Activated CD4-positive, alpha-beta T cell treated with anti-CD3 and anti-CD28 coated beads, Interleukin-2, Interleukin-6, amounts not matched to agents 100 ng/mL and 50 ng/mL, durations not matched to agents 16 hours and 8 hours (primary cell): ENCODE data around the gene RAD18.

Experiments
- DNase-seq: peaks from one replicate; pipeline ENCODE4 v3.0.0-alpha.2; 2020

RAD18 gene

GRCh38 chr3:8963137-8963853 is at the start of gene RAD18:
Gene RAD18 (minus strand): TSS chr3:8963472. CDS start chr3:8963385, 87 bp downstream.
- peak; percentile 95 for DNase-seq

DNA sequence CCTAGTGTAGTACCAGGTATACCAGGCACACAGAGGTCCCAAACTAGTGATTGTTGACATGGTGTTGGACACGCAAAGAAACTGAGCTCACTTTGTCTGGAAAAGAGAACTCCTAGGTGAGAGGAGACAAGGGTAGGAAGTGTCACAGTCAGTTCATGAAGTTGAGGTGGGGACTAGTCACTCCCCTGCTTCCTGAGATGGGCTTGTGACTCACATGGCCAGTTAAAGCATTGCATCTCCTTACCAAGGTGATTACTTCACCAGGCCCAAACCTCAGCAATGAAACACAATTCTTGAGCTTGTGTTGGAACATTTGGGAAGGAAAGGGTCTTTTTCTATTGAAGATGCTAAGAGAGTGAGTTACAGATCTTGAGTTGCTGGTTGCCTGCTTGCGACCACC is 49.2 kb upstream of the RAD18 start:
- peak; percentile 18 for DNase-seq

GRCh38 chr3:9009976-9010545 is 46.8 kb upstream of the RAD18 start:
- DNase-seq = no peak

- no peak for DNase-seq
Observed at GRCh38 chr3:9008550-9009255, 45.4 kb upstream of the RAD18 start.

- no peak for DNase-seq
Observed at GRCh38 chr3:9007928-9008327, 44.7 kb upstream of the RAD18 start.

GRCh38 chr3:9007213-9007612 is 43.9 kb upstream of the RAD18 start:
- no peak for DNase-seq

GRCh38 chr3:9000041-9000440 is 36.8 kb upstream of the RAD18 start:
- DNase-seq = no peak

GRCh38 chr3:8997151-8997550 is 33.9 kb upstream of the RAD18 start:
- no peak for DNase-seq

DNA sequence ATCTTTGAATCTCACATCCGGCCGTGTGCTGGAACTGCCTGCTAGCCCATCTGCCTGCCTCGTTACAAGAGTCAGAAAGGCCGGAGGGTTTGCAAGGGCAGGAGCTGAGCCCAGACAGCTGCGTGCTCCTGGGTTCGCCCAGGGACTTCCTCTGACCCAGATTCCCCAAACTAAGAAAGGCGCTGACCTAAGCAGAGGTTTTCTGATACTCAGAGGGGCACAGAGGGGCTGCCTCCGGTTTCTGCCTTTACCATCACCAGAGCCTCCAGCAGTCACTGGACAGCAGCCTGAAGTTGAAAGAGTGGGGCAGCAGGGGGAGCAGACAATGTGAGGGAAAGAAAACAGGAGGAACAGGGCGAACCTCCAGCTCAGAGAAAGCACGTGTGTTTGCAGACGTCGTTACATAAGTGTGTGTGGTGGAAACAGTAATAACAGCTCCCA is 33.4 kb upstream of the RAD18 start:
- no peak for DNase-seq

DNA sequence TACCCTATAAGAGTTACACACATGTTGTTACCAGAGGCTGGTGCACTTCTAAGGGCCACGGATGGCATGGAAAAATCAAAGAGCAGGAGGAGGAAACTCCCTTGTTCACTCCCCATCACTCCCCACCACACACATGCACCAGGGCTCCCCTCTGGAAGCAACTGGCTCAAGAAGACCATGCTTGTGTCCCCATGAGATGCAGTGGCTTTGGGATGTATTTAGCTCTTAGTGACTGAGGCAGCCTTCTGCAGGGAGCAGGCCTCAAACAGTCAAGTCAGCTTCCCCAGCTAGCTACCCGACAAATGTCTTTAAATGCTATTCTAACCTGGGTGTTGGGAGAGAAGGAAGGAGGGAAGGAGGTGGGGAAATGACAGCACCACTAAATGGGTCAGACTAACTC is 32.9 kb upstream of the RAD18 start:
- no peak for DNase-seq

- DNase-seq = no peak
Observed at GRCh38 chr3:8994226-8994625, 31.0 kb upstream of the RAD18 start.

- no peak for DNase-seq
Observed at GRCh38 chr3:8993331-8993730, 30.1 kb upstream of the RAD18 start.

DNA sequence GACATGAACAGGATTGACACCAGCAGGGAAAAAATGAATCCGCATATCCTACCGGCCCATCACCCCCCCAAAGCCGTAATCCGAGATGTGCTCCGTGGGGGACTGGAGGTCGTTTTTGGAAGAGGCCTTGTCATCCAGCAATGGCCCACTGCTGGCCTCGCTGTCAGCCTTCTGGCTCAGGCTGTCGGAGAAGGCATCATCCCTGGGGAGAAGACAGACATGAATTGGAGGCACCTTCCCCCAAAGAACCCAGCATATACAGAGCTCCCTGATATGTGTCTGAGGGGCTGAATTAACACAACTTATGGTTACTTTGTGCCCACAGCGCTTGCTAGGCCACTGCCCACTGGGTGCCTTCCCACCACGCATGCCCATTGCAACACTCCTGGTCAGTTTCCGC is 29.6 kb upstream of the RAD18 start:
- no peak for DNase-seq

DNA sequence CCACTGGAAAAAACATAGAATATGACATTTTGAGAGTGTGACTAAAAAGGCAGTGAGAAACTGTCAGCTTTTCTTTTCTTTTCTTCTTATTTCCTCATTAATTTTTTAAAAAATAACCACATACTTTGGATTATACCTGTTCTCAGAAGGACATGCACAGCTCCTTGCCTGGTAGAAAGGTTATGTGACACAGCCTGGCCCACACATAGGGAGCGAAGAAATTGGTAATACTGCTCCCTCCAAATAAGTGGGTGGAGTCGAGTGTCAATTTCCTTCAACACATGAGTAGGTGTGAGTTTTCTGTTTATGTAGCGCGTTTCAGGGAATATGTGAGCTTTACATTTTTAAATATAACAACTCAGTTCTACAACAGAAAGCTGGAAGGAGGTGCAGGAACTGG is 28.9 kb upstream of the RAD18 start:
- DNase-seq = no peak

DNA sequence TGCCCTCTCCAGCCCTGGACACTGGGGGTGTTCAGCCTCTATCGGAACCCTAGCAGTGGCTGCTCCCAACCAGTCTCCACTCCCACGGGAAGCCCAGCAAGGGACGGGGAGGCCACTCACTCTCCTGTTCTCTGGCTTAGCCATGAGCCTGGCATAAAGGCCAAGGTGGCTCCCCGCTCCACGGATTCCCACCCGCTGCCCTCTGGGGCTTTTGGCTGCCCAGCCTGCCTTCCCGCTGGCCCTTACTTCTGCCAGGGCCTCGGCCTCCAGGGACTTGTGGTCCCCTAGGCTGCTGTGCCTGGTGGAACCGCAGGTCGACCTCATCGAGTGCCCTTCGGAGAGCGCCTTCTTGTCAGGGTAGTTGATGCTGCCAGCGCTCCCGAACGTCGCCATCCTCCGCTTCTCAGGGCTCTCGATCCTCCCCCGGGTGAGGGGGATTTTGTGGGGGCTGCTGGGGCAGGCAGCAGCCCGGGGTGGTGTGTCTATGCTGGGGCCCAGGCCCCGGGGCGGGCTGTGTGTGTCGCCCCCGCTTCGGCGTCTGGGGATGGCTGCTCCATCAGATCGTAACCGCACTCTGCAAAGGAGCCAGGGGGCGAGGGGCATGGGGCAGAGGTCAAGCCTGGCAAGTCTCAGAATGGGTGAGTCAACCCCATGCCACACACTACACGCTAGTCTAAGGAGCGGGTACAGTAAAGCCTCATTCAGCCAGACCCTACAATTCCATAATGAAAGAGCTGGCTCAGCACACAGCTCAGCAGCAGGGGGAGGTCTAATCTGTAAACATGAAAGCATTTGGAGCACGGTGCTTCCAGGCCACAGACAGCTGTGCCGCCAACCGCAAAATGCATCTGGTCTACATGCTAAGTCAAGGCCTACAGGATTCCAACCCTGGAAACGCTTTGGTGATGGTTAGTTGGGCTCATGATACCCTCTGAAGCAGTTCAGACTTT is 27.3 kb upstream of the RAD18 start:
- no peak for DNase-seq

GRCh38 chr3:8988791-8989558 is 25.7 kb upstream of the RAD18 start:
- DNase-seq = no peak

DNA sequence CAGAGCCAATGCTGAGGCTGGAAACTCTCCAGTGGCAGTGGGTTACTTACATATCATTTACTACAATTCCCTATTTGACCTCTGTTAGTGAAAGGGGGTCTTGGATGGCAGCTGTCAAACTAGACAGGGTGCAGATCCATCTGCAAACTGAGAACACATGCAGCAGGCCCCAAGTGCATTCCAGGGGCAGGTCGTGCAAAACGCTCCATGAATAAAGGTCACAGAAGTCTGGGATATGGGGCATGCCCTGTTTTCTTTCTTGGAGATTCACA is 25.0 kb upstream of the RAD18 start:
- no peak for DNase-seq

DNA sequence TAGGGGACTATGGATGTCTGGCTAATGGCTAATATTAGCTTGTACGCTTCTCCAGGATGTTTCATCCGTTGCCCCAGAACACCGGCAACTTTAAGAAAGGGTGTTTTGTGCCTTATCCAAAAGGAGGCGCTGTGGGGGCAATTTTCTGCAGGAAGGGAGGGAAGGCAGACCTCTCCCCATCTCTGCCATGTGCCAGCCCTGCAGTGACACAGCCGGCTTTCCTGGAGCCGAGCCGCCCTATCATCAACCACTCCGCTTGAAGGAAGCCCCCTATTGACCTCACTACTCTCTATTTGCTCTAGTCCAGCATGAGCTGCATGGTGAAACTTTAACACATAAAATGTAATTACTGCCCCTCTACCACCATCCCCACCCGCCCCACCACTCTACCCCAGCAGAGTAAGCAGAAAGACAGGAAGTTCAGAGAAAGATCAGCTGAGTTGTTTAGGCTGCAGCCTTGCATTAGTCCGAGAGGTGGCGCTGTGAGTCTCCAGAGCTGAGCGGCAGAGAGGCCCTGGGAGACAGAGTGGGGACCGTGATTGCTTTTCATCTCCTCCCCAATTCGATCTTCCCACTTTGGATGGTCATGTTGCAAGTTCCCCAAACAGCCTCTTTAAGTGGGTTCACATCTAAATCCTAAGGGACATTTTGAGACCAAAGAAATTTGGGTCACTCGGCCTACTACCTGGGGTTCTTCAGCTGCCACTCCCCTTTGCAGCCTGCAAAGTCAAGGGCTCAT is 24.5 kb upstream of the RAD18 start:
- DNase-seq = peak; percentile 71

GRCh38 chr3:8987226-8987625 is 24.0 kb upstream of the RAD18 start:
- DNase-seq = no peak

DNA sequence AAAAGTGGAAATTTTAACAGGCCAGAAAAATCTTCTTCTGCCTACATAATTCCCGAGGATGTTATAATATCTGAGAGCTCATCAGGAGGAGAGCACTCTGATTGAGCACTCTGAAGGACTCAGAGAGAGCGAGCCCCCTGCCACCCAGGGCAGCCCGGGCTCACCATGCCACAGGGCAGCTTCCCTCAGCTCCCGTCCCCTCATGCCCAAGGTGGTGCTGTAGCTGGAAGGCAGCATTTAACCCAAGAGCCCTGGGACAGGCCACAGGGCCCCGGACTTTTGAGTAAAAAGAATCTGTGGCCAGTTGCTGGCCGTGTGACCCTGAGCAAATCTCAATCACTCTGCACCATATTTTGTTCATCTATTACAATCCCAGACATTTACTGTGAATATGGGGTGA is 23.5 kb upstream of the RAD18 start:
- DNase-seq = no peak

GRCh38 chr3:8985876-8986275 is 22.6 kb upstream of the RAD18 start:
- DNase-seq = no peak

DNA sequence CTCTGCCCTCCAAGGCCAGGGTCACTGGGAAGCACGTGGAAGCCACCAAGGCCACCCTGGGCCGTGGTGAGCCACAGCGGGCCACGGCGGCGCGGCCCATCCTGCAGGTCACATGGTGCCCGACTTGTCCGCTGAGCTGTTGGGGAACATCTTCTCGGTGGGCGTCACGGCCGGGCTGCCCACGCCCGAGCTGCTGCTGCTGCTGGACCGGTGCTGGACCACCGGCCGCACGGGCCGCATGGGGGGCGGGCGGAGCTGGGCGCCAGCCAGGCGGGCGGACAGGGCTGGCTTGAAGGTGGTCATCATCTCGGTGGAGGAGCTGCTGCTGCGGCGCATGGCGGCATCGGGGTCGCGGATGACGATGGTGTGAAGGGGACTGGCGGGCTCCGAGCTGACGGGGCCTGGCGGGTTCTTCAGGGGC is 22.1 kb upstream of the RAD18 start:
- no peak for DNase-seq
